Skeletal muscle tissue (tissue), 4 donors: ENCODE data around the gene FAM174B. TPM values are rescaled to one million over a fixed set of nuclear protein-coding genes. Genes with fewer than 3 reads are reported as not detected.
A peak's percentile ranks its signal among the peaks of the same experiment; 100 is the strongest.

Experiments
- H3K27ac ChIP-seq: one replicate; pipeline ENCODE4 v1.7.0; 2013; ENCODE audit warnings: mild to moderate bottlenecking, low read depth, low read length, inconsistent platforms
- H3K27me3 ChIP-seq, 3 donors: one replicate each; pipeline ENCODE4 v1.7.0; 2013; ENCODE audit warnings: low read length in 3 of 3; ENCODE audit not compliant: control insufficient read depth in 3 of 3, insufficient read depth in 3 of 3
- H3K36me3 ChIP-seq, 3 donors: one replicate each; pipeline ENCODE4 v1.7.0; 2013; ENCODE audit warnings: low read length in 3 of 3; ENCODE audit not compliant: control insufficient read depth in 3 of 3, insufficient read depth in 3 of 3
- H3K4me1 ChIP-seq, 3 donors: one replicate each; pipeline ENCODE4 v1.7.0; 2013; ENCODE audit warnings: low read length in 3 of 3, mild to moderate bottlenecking in 3 of 3; ENCODE audit not compliant: control insufficient read depth in 3 of 3, insufficient read depth in 3 of 3
- H3K4me3 ChIP-seq, 3 donors: one replicate each; pipeline ENCODE4 v1.7.0; 2013; ENCODE audit warnings: low read length in 3 of 3
- H3K9ac ChIP-seq, 3 donors: one replicate each; pipeline ENCODE4 v1.7.0; 2013; ENCODE audit warnings: low read length in 3 of 3, mild to moderate bottlenecking in 3 of 3, moderate library complexity in 2 of 3, low read depth in 1 of 3
- H3K9me3 ChIP-seq, 3 donors: one replicate each; pipeline ENCODE4 v1.7.0; 2013; ENCODE audit warnings: low read length in 3 of 3; ENCODE audit not compliant: control insufficient read depth in 3 of 3
- total RNA-seq: library from RNA; depleted of rRNA; stranded (reverse); fragments of >200 nt; gene quantifications from one replicate; pipeline ENCODE4 v1.2.3, GENCODE V29; 2014
- donor health status: Osteomylitis.

Gene FAM174B
- total RNA-seq, 1 donor from 2014 or later: 8.4 TPM

- Histone ChIP-seq H3K27ac (no peak overlapping the region), H3K36me3 (no peaks in the 10 kb centered on the region), H3K4me1 (peaks cover 0 to 6% (median 5%) of the 10 kb centered on the region in 3 donors), H3K9me3 (no peaks in the 10 kb centered on the region), H3K4me3 (no peak overlapping the region), H3K9ac (no peak overlapping the region), H3K27me3 (no peaks in the 10 kb centered on the region)
These were observed 59.0 kb downstream of the FAM174B start for GRCh38 chr15:92596623-92597022.

- H3K4me3 ChIP-seq: peak overlapping the region in 1 of 3 donors; percentile 30
- H3K27ac ChIP-seq: no peak overlapping the region
- peak overlapping the region in 2 of 3 donors; percentile 23 to 33 for H3K9ac ChIP-seq
These were observed 59.8 kb downstream of the FAM174B start for GRCh38 chr15:92595506-92596381.

GRCh38 chr15:92591275-92591674 is 64.3 kb downstream of the FAM174B start:
- Histone ChIP-seq H3K27ac (no peak overlapping the region), H3K36me3 (no peaks in the 10 kb centered on the region), H3K4me1 (peaks cover 0 to 6% (median 5%) of the 10 kb centered on the region in 3 donors), H3K4me3 (no peak overlapping the region), H3K27me3 (peaks cover 0 to 3% (median 0%) of the 10 kb centered on the region in 3 donors), H3K9ac (no peak overlapping the region), H3K9me3 (no peaks in the 10 kb centered on the region)

More at GRCh38 chr15:92595506-92596381, 59.8 kb downstream of the FAM174B start:
- Histone ChIP-seq H3K4me1 (peaks cover 0 to 6% (median 5%) of the 10 kb centered on the region in 3 donors), H3K27me3 (no peaks in the 10 kb centered on the region), H3K9me3 (no peaks in the 10 kb centered on the region), H3K36me3 (no peaks in the 10 kb centered on the region)

- Histone ChIP-seq H3K36me3 (no peaks in the 10 kb centered on the region), H3K27ac (no peak overlapping the region), H3K9me3 (no peaks in the 10 kb centered on the region), H3K4me1 (peaks cover 0 to 2% (median 2%) of the 10 kb centered on the region in 3 donors), H3K4me3 (no peak overlapping the region), H3K9ac (no peak overlapping the region), H3K27me3 (peaks cover 0 to 6% (median 0%) of the 10 kb centered on the region in 3 donors)
These were observed 68.6 kb downstream of the FAM174B start for GRCh38 chr15:92586966-92587365.

GRCh38 chr15:92586383-92586942 is 69.1 kb downstream of the FAM174B start:
- no peak overlapping the region for H3K4me3 ChIP-seq
- H3K4me1 ChIP-seq: peaks cover 0 to 2% (median 2%) of the 10 kb centered on the region in 3 donors
- no peaks in the 10 kb centered on the region for H3K36me3 ChIP-seq
- H3K9me3 ChIP-seq: no peaks in the 10 kb centered on the region
- H3K9ac ChIP-seq: no peak overlapping the region
- H3K27ac ChIP-seq: no peak overlapping the region
- peaks cover 0 to 6% (median 0%) of the 10 kb centered on the region in 3 donors for H3K27me3 ChIP-seq

GRCh38 chr15:92584105-92584504 is 71.5 kb downstream of the FAM174B start:
- no peaks in the 10 kb centered on the region for H3K9me3 ChIP-seq
- H3K36me3 ChIP-seq: no peaks in the 10 kb centered on the region
- no peak overlapping the region for H3K4me3 ChIP-seq
- H3K27ac ChIP-seq: no peak overlapping the region
- no peak overlapping the region for H3K9ac ChIP-seq
- peaks cover 0 to 2% (median 2%) of the 10 kb centered on the region in 3 donors for H3K4me1 ChIP-seq
- peaks cover 0 to 6% (median 0%) of the 10 kb centered on the region in 3 donors for H3K27me3 ChIP-seq

GRCh38 chr15:92583096-92584034 is 72.2 kb downstream of the FAM174B start:
- no peaks in the 10 kb centered on the region for H3K9me3 ChIP-seq
- no peak overlapping the region for H3K9ac ChIP-seq
- no peak overlapping the region for H3K27ac ChIP-seq
- no peak overlapping the region for H3K4me3 ChIP-seq
- peaks cover 0 to 6% (median 3%) of the 10 kb centered on the region in 3 donors for H3K27me3 ChIP-seq
- H3K36me3 ChIP-seq: no peaks in the 10 kb centered on the region
- H3K4me1 ChIP-seq: peaks cover 0 to 2% (median 2%) of the 10 kb centered on the region in 3 donors

- Histone ChIP-seq H3K27me3 (peaks cover 0 to 3% (median 3%) of the 10 kb centered on the region in 3 donors), H3K36me3 (no peaks in the 10 kb centered on the region), H3K9me3 (no peaks in the 10 kb centered on the region), H3K9ac (no peak overlapping the region), H3K27ac (no peak overlapping the region), H3K4me3 (no peak overlapping the region), H3K4me1 (peaks cover 0 to 2% (median 2%) of the 10 kb centered on the region in 3 donors)
These were observed 73.4 kb downstream of the FAM174B start for GRCh38 chr15:92582206-92582605.

GRCh38 chr15:92580933-92581445 is 74.6 kb downstream of the FAM174B start:
- Histone ChIP-seq H3K4me1 (peaks cover 0 to 2% (median 2%) of the 10 kb centered on the region in 3 donors), H3K36me3 (no peaks in the 10 kb centered on the region), H3K4me3 (no peak overlapping the region), H3K27me3 (peaks cover 0 to 3% (median 3%) of the 10 kb centered on the region in 3 donors), H3K9ac (no peak overlapping the region), H3K9me3 (no peaks in the 10 kb centered on the region), H3K27ac (no peak overlapping the region)
